ENCODE measurements around the gene BBS9.

Gene BBS9

GRCh38 chr7:33221390-33221789 lies 92.0 kb downstream of the BBS9 start:
- Histone ChIP-seq H3K4me1 (peaks cover 0 to under 1% (median 0%) of the 10 kb centered on the region in 10 experiments; a peak in 2 of 20 replicates), H3K27ac (no peak overlapping the region), H3K27me3 (no peaks in the 10 kb centered on the region), H3K9ac (no peak overlapping the region), H4K20me1 (no peaks in the 10 kb centered on the region), H3K4me2 (no peak overlapping the region), H3K36me3 (no peaks in the 10 kb centered on the region), H3K9me3 (replicated peaks in 1 of 11) (peaks cover 0 to 15% (median 11%) of the 10 kb centered on the region in 11 experiments; a peak in 11 of 22 replicates), H3K4me3 (no peak overlapping the region)
- TF ChIP-seq Cebpa-rat (IDR thresholded peaks at IDR 0.05), result no peak

GRCh38 chr7:33232632-33233145 lies 103.3 kb downstream of the BBS9 start:
- Histone ChIP-seq H3K27me3 (no peaks in the 10 kb centered on the region), H3K9ac (no peak overlapping the region), H3K27ac (no peak overlapping the region), H3K4me2 (no peak overlapping the region), H4K20me1 (no peaks in the 10 kb centered on the region), H3K4me1 (peaks cover 0 to 6% (median 0%) of the 10 kb centered on the region in 10 experiments; a peak in 2 of 20 replicates), H3K4me3 (no peak overlapping the region), H3K9me3 (replicated peaks in 1 of 11) (no peaks in the 10 kb centered on the region), H3K36me3 (no peaks in the 10 kb centered on the region)
- TF ChIP-seq Cebpa-rat (IDR thresholded peaks at IDR 0.05), result no peak

GRCh38 chr7:33233659-33234058 lies 104.3 kb downstream of the BBS9 start:
- H3K27me3 ChIP-seq, result no peaks in the 10 kb centered on the region
- no peaks in the 10 kb centered on the region for H3K9me3 ChIP-seq (replicated peaks in 1 of 11)
- H3K9ac ChIP-seq, result no peak overlapping the region
- H3K4me1 ChIP-seq, result peaks cover 0 to 6% (median 0%) of the 10 kb centered on the region in 10 experiments; a peak in 2 of 20 replicates
- no peak overlapping the region for H3K4me3 ChIP-seq
- H4K20me1 ChIP-seq, result no peaks in the 10 kb centered on the region
- H3K27ac ChIP-seq, result no peak overlapping the region
- H3K4me2 ChIP-seq, result no peak overlapping the region
- no peaks in the 10 kb centered on the region for H3K36me3 ChIP-seq
- TF ChIP-seq Cebpa-rat (IDR thresholded peaks at IDR 0.05), result no peak

GRCh38 chr7:33237036-33237435 lies 107.7 kb downstream of the BBS9 start:
- Histone ChIP-seq H3K9me3 (replicated peaks in 1 of 11) (no peaks in the 10 kb centered on the region), H3K4me2 (peak overlapping the region in 1 of 11 experiments; percentile 35; a peak in 3 of 22 replicates), H3K4me3 (no peak overlapping the region), H3K4me1 (peaks cover 0 to 6% (median 0%) of the 10 kb centered on the region in 10 experiments; a peak in 2 of 20 replicates), H3K9ac (no peak overlapping the region), H3K27ac (no peak overlapping the region), H4K20me1 (no peaks in the 10 kb centered on the region), H3K27me3 (no peaks in the 10 kb centered on the region), H3K36me3 (no peaks in the 10 kb centered on the region)
- TF ChIP-seq Cebpa-rat (IDR thresholded peaks at IDR 0.05), result no peak

GRCh38 chr7:33243319-33243881 lies 114.0 kb downstream of the BBS9 start:
- Histone ChIP-seq H3K4me1 (no peaks in the 10 kb centered on the region), H3K27me3 (no peaks in the 10 kb centered on the region), H3K4me2 (no peak overlapping the region), H3K36me3 (no peaks in the 10 kb centered on the region), H3K9ac (no peak overlapping the region), H3K4me3 (no peak overlapping the region), H3K27ac (no peak overlapping the region), H4K20me1 (no peaks in the 10 kb centered on the region), H3K9me3 (replicated peaks in 1 of 11) (no peaks in the 10 kb centered on the region)
- no peak for TF ChIP-seq Cebpa-rat (IDR thresholded peaks at IDR 0.05)

GRCh38 chr7:33248671-33249070 lies 119.3 kb downstream of the BBS9 start:
- H3K4me2 ChIP-seq, result no peak overlapping the region
- H3K27ac ChIP-seq, result no peak overlapping the region
- H3K9me3 ChIP-seq (replicated peaks in 1 of 11), result no peaks in the 10 kb centered on the region
- no peaks in the 10 kb centered on the region for H4K20me1 ChIP-seq
- no peaks in the 10 kb centered on the region for H3K36me3 ChIP-seq
- no peaks in the 10 kb centered on the region for H3K4me1 ChIP-seq
- no peak overlapping the region for H3K9ac ChIP-seq
- H3K27me3 ChIP-seq, result no peaks in the 10 kb centered on the region
- no peak for TF ChIP-seq Cebpa-rat (IDR thresholded peaks at IDR 0.05)
- H3K4me3 ChIP-seq, result no peak overlapping the region

- Histone ChIP-seq H3K4me1 (no peaks in the 10 kb centered on the region), H3K4me3 (no peak overlapping the region), H4K20me1 (no peaks in the 10 kb centered on the region), H3K27ac (no peak overlapping the region), H3K9ac (no peak overlapping the region), H3K36me3 (no peaks in the 10 kb centered on the region), H3K27me3 (no peaks in the 10 kb centered on the region), H3K4me2 (no peak overlapping the region), H3K9me3 (replicated peaks in 1 of 11) (no peaks in the 10 kb centered on the region)
- no peak for TF ChIP-seq Cebpa-rat (IDR thresholded peaks at IDR 0.05)
Observed at GRCh38 chr7:33250421-33250871, 121.1 kb downstream of the BBS9 start.

GRCh38 chr7:33251301-33251700 lies 121.9 kb downstream of the BBS9 start:
- no peak overlapping the region for H3K27ac ChIP-seq
- no peaks in the 10 kb centered on the region for H3K9me3 ChIP-seq (replicated peaks in 1 of 11)
- H3K4me1 ChIP-seq, result no peaks in the 10 kb centered on the region
- H3K4me3 ChIP-seq, result no peak overlapping the region
- H3K36me3 ChIP-seq, result no peaks in the 10 kb centered on the region
- H3K27me3 ChIP-seq, result no peaks in the 10 kb centered on the region
- no peak overlapping the region for H3K4me2 ChIP-seq
- H3K9ac ChIP-seq, result no peak overlapping the region
- H4K20me1 ChIP-seq, result no peaks in the 10 kb centered on the region
- TF ChIP-seq Cebpa-rat (IDR thresholded peaks at IDR 0.05), result no peak

- Histone ChIP-seq H3K4me2 (no peak overlapping the region), H3K27me3 (no peaks in the 10 kb centered on the region), H3K9me3 (replicated peaks in 1 of 11) (no peaks in the 10 kb centered on the region), H3K4me3 (no peak overlapping the region), H3K4me1 (no peaks in the 10 kb centered on the region), H3K36me3 (no peaks in the 10 kb centered on the region), H3K27ac (no peak overlapping the region), H4K20me1 (no peaks in the 10 kb centered on the region), H3K9ac (no peak overlapping the region)
- TF ChIP-seq Cebpa-rat (IDR thresholded peaks at IDR 0.05), result no peak
Observed at GRCh38 chr7:33258491-33258951, 129.2 kb downstream of the BBS9 start.

- no peak overlapping the region for H3K9ac ChIP-seq
- no peaks in the 10 kb centered on the region for H3K27me3 ChIP-seq
- H3K36me3 ChIP-seq, result no peaks in the 10 kb centered on the region
- no peaks in the 10 kb centered on the region for H3K4me1 ChIP-seq
- H3K4me3 ChIP-seq, result no peak overlapping the region
- no peak for TF ChIP-seq Cebpa-rat (IDR thresholded peaks at IDR 0.05)
- H4K20me1 ChIP-seq, result no peaks in the 10 kb centered on the region
- no peak overlapping the region for H3K27ac ChIP-seq
- H3K9me3 ChIP-seq (replicated peaks in 1 of 11), result no peaks in the 10 kb centered on the region
- H3K4me2 ChIP-seq, result no peak overlapping the region
Observed at GRCh38 chr7:33261585-33261984, 132.2 kb downstream of the BBS9 start.

Measured in BLaER1 treated with 17β-estradiol and CSF1 and Interleukin-3, amounts not matched to agents 10 nM and 100 nM (cell line).